GM12878 (cell line): ENCODE data around the gene ADCY2. TPM values are rescaled to one million over a fixed set of nuclear protein-coding genes. Genes with fewer than 3 reads are reported as not detected.

Experiments used
- ATAC-seq: fragments of 200-7000 bp; cut with Tn5 transposase; 3 replicates; pipeline ENCODE4 v1.9.1; 2020; ENCODE audit warnings: mild to moderate bottlenecking, moderate library complexity
- BruUV-seq: library from RNA; stranded (reverse); fragments of 400-500 nt; replicated peaks from 2 replicates; lab custom pipeline; 2021; lab: Mats Ljungman, UMichigan
- CTCF ChIA-PET: fragments of 300-600 bp; sonication (Branson Sonifier 250); formaldehyde crosslinking; extraction: SDS; loops from one replicate; lab custom pipeline; 2021; ENCODE audit warnings: inconsistent platforms; lab: Yijun Ruan, JAX
- POLR2A ChIA-PET: fragments of 350-600 bp; formaldehyde crosslinking; extraction: SDS; loops from one replicate; lab custom pipeline; 2021; ENCODE audit warnings: inconsistent platforms; lab: Charles Lee
- RAD21 ChIA-PET: fragments of 300-600 bp; sonication (Branson Sonifier 250); formaldehyde crosslinking; loops from one replicate; lab custom pipeline; 2023; ENCODE audit warnings: antibody characterized with exemption; ENCODE audit not compliant: unreplicated experiment; lab: Charles Lee
- SMC1A ChIA-PET: fragments of 300-600 bp; sonication (Branson Sonifier 250); formaldehyde crosslinking; loops from one replicate; lab custom pipeline; 2023; ENCODE audit not compliant: unreplicated experiment, uncharacterized antibody; lab: Charles Lee
- DNase-seq: peaks from one replicate; pipeline ENCODE4 v3.0.0-alpha.2; 2011; ENCODE audit warnings: low read depth, low spot score
- FAIRE-seq: peaks from 3 replicates; lab custom pipeline; 2011; peaks lifted over from hg19 to GRCh38; lab: Jason Lieb, UNC
- H2AFZ ChIP-seq: 2 replicates; pipeline ENCODE4 v1.6.0; 2011; ENCODE audit warnings: low read depth, low read length, control low read depth; ENCODE audit not compliant: control insufficient read depth
- H3K27ac ChIP-seq: 2 replicates; pipeline ENCODE4 v1.5.1; 2011; ENCODE audit warnings: control low read depth; ENCODE audit not compliant: control insufficient read depth, insufficient read depth
- H3K27me3 ChIP-seq, 2 experiments: replicated peaks in 1 of 2; 2 replicates each; pipeline versions ENCODE4 v1.6.0 to v1.6.1; 2011; ENCODE audit warnings: low read length in 1 of 2; ENCODE audit not compliant: control insufficient read depth in 2 of 2, insufficient read depth in 2 of 2
- H3K36me3 ChIP-seq, 2 experiments: 2 replicates each; pipeline ENCODE4 v1.5.1; 2011; ENCODE audit warnings: low read length in 1 of 2; ENCODE audit not compliant: control insufficient read depth in 2 of 2, insufficient read depth in 2 of 2
- H3K4me1 ChIP-seq: 2 replicates; pipeline ENCODE4 v1.6.1; 2011; ENCODE audit warnings: mild to moderate bottlenecking, low read length, moderate library complexity, mixed read lengths; ENCODE audit not compliant: control insufficient read depth, insufficient read depth
- H3K4me2 ChIP-seq: 2 replicates; pipeline ENCODE4 v1.6.0; 2011; ENCODE audit warnings: control low read depth; ENCODE audit not compliant: control insufficient read depth, insufficient read depth
- H3K4me3 ChIP-seq: fragments of 200-600 bp; sonication (generic); 2 replicates; pipeline ENCODE4 v1.5.1; 2016
- H3K79me2 ChIP-seq: 2 replicates; pipeline ENCODE4 v1.6.0; 2011; ENCODE audit warnings: low read length; ENCODE audit not compliant: control insufficient read depth, insufficient read depth
- H3K9ac ChIP-seq: 2 replicates; pipeline ENCODE4 v1.8.0; 2011; ENCODE audit warnings: low read length, control low read depth, mixed read lengths; ENCODE audit not compliant: control insufficient read depth, insufficient read depth
- H3K9me3 ChIP-seq: replicated peaks from 3 replicates; pipeline ENCODE4 v1.5.1; 2011; ENCODE audit warnings: mild to moderate bottlenecking, low read length; ENCODE audit not compliant: control insufficient read depth, insufficient read depth
- H4K20me1 ChIP-seq: 2 replicates; pipeline ENCODE4 v1.6.0; 2011; ENCODE audit not compliant: control insufficient read depth, insufficient read depth
- CHD1 ChIP-seq: IDR thresholded peaks from 2 replicates; pipeline ENCODE4 v1.6.1; 2012; ENCODE audit warnings: low read depth, low read length, improper control_type of control experiment
- CREB1 ChIP-seq: IDR thresholded peaks from 2 replicates; pipeline ENCODE4 v1.6.1; 2012; ENCODE audit warnings: low read depth, mild to moderate bottlenecking, inconsistent platforms
- ESRRA ChIP-seq: IDR thresholded peaks from 2 replicates; pipeline ENCODE4 v1.6.1; 2012; ENCODE audit warnings: mild to moderate bottlenecking, low read length, improper control_type of control experiment
- GATAD2B ChIP-seq: fragments of 450-650 bp; conservative IDR thresholded peaks from 2 replicates; pipeline ENCODE4 v1.6.1; 2017; ENCODE audit warnings: low read depth, mild to moderate bottlenecking, moderate library complexity
- NR2F1 ChIP-seq: fragments of 450-650 bp; conservative IDR thresholded peaks from 2 replicates; pipeline ENCODE4 v1.6.1; 2017; ENCODE audit warnings: mild to moderate bottlenecking
- POLR2A ChIP-seq: IDR thresholded peaks from 2 replicates; pipeline ENCODE4 v1.6.1; 2011; ENCODE audit warnings: low read depth, mild to moderate bottlenecking, low read length
- RAD51 ChIP-seq: fragments of 450-650 bp; IDR thresholded peaks from 2 replicates; pipeline ENCODE4 v1.6.1; 2016; ENCODE audit warnings: moderate library complexity, mild to moderate bottlenecking, inconsistent platforms
- SIX5 ChIP-seq: IDR thresholded peaks from 2 replicates; pipeline ENCODE4 v1.6.1; 2011; ENCODE audit warnings: mild to moderate bottlenecking, low read depth, low read length, moderate library complexity; ENCODE audit not compliant: severe bottlenecking
- ZNF687 ChIP-seq: fragments of 450-650 bp; IDR thresholded peaks from 2 replicates; pipeline ENCODE4 v1.6.1; 2017; ENCODE audit warnings: mild to moderate bottlenecking, moderate library complexity
- WGBS: methylation state at CpG from one replicate; pipeline ENCODE4 v1.1.6; 2016; ENCODE audit warnings: low lambda C conversion rate; ENCODE audit not compliant: insufficient replicate concordance, insufficient coverage; ENCODE audit errors: missing lambda C conversion rate; 5-methylcytosine and 5-hydroxymethylcytosine counted together
- in situ Hi-C: fragments of 300-500 bp; cut with MboI; formaldehyde crosslinking; loops from 9 replicates; pipeline ENCODE4 v1.14.3; 2018; ENCODE audit warnings: mixed read lengths
- intact Hi-C: fragments of 100-400 bp; cut with micrococcal nuclease; formaldehyde crosslinking; loops from one replicate; pipeline ENCODE4 v1.14.2; 2022; ENCODE audit not compliant: unreplicated experiment
- polyA plus RNA-seq, 11 experiments: library from polyadenylated mRNA; depleted of rRNA in 4 of 11; unstranded in 6 of 11; stranded (reverse) in 5 of 11; fragments of >200 nt; fragmentation: Nextera tagmentation in 4 of 11; fragmentation: Illumina TruSeq in 1 of 11; extraction: Ambion mirVana in 4 of 11; extraction: Trizol in 1 of 11; gene quantifications; 1 replicate in 1 of 11; 2 replicates in 10 of 11; pipeline versions ENCODE4 v1.2.1 to v1.2.3, GENCODE V29; 2011 to 2016; ENCODE audit warnings: inconsistent platforms in 2 of 11, missing spikeins in 2 of 11, low read depth in 1 of 11
- total RNA-seq, 4 experiments: library from RNA; depleted of rRNA in 3 of 4; stranded (reverse); fragments of >200 nt in 3 of 4; fragmentation: Illumina TruSeq in 1 of 4; extraction: Trizol in 1 of 4; gene quantifications; 2 replicates each; pipeline versions ENCODE4 v1.2.1 to v1.2.3, GENCODE V29; 2013 to 2021
- TF ChIP-seq, protein P1 (sequence below): IDR thresholded peaks from 2 replicates; pipeline ENCODE4 v1.6.1; 2011; ENCODE audit warnings: low read depth, low read length, improper control_type of control experiment, borderline replicate concordance

The ADCY2 gene
- total and polyA plus RNA-seq, 10 of the 15 experiments (the other 5 are each of a cell fraction or from before 2014, with no cell fraction given) = 0.07 to 0.26 TPM; not detected in 8

- no peaks in the 10 kb centered on the region for H3K4me1 ChIP-seq
- BruUV-seq = no TSS peak
- no peak overlapping the region for H3K4me3 ChIP-seq
- ChIA-PET CTCF (no interaction called here), RAD21 (no interaction called here), POLR2A (no interaction called here), SMC1A (no interaction called here)
- no peak overlapping the region for H2AFZ ChIP-seq
- no peak overlapping the region for H3K9ac ChIP-seq
- H3K9me3 ChIP-seq = no peaks in the 10 kb centered on the region
- intact Hi-C loops (no loop called here), in situ Hi-C loops (no loop called here)
- ATAC-seq = no peak
- TF ChIP-seq CREB1 (no peak), ZNF687 (no peak), SIX5 (no peak), ESRRA (no peak), RAD51 (no peak), CHD1 (no peak), GATAD2B (no peak), POLR2A (no peak), NR2F1 (no peak)
- TF ChIP-seq, protein P1, sequence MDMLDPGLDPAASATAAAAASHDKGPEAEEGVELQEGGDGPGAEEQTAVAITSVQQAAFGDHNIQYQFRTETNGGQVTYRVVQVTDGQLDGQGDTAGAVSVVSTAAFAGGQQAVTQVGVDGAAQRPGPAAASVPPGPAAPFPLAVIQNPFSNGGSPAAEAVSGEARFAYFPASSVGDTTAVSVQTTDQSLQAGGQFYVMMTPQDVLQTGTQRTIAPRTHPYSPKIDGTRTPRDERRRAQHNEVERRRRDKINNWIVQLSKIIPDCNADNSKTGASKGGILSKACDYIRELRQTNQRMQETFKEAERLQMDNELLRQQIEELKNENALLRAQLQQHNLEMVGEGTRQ = no peak
- TF ChIP-seq, all 136 proteins: peak for 0
- Histone ChIP-seq H4K20me1 (no peaks in the 10 kb centered on the region), H3K27ac (no peak overlapping the region), H3K79me2 (no peaks in the 10 kb centered on the region), H3K27me3 (no peaks in the 10 kb centered on the region), H3K4me2 (no peak overlapping the region), H3K36me3 (no peaks in the 10 kb centered on the region)
- WGBS = 54% methylated on average over 9 of the region's 9 CpGs
- FAIRE-seq (no peak), DNase-seq (no peak)
Measured at GRCh38 chr5:7503564-7503963, 107.6 kb downstream of the ADCY2 start.
